Sigmoid colon (tissue), 3 donors: ENCODE data around the gene GOLGA6L26.
"Not testable (repeated sequence)": the region's sequence is repeated elsewhere in the genome, so short reads cannot be mapped to it uniquely, and the experiment has no call there.

ENCODE experiments used
- CTCF ChIP-seq, 4 experiments: fragments of 450-650 bp in 3 of 4; fragments of 200-600 bp in 1 of 4; IDR thresholded peaks; one replicate each; pipeline ENCODE4 v1.5.1; 2016 to 2019; ENCODE audit warnings: antibody characterized with exemption in 4 of 4, mild to moderate bottlenecking in 3 of 4, moderate library complexity in 2 of 4
- POLR2A ChIP-seq, 2 donors: fragments of 450-650 bp; IDR thresholded peaks; one replicate each; pipeline ENCODE4 v1.6.1; 2016; ENCODE audit warnings: antibody characterized with exemption in 2 of 2, mild to moderate bottlenecking in 2 of 2, moderate library complexity in 2 of 2

- TF ChIP-seq CTCF, POLR2A (IDR thresholded peaks at IDR 0.05): not testable (repeated sequence)
Measured at GRCh38 chr15:23362622-23363021, 28.6 kb upstream of the GOLGA6L26 start.
